Esophagus muscularis mucosa (tissue), 4 donors: ENCODE data around the gene PLEKHA7.

Source experiments
- CTCF ChIP-seq, 3 experiments: fragments of 200-600 bp in 2 of 3; fragments of 450-650 bp in 1 of 3; sonication (generic) in 2 of 3; IDR thresholded peaks; one replicate each; pipeline ENCODE4 v1.5.1; 2017 to 2019; ENCODE audit warnings: antibody characterized with exemption in 3 of 3, mild to moderate bottlenecking in 2 of 3, moderate library complexity in 1 of 3
- EP300 ChIP-seq: sonication (generic); formaldehyde crosslinking; IDR thresholded peaks from one replicate; pipeline ENCODE4 v1.6.1; 2017; ENCODE audit warnings: antibody characterized with exemption
- POLR2AphosphoS5 ChIP-seq, 2 donors: sonication (generic); formaldehyde crosslinking; IDR thresholded peaks; one replicate each; pipeline ENCODE4 v1.6.1; 2017; ENCODE audit warnings: antibody characterized with exemption in 2 of 2

GRCh38 chr11:16805938-16806337 lies 208.3 kb downstream of the PLEKHA7 start:
- TF ChIP-seq EP300 (no peak), CTCF (IDR thresholded peaks at IDR 0.05) (no peak), POLR2AphosphoS5 (IDR thresholded peaks at IDR 0.05) (no peak)
